Activated T-cell treated with anti-CD3 and anti-CD28 coated beads, Interleukin-2, amount 50 U/mL, for 24 hours (primary cell): Measurements from ENCODE around the gene PYROXD2.

ENCODE experiments used
- DNase-seq: peaks from one replicate; pipeline ENCODE4 v3.0.0-alpha.2; 2020
- H3K27ac Mint-ChIP-seq: 2 replicates; pipeline ENCODE4 v1.8.0; 2020; ENCODE audit warnings: mild to moderate bottlenecking, mixed read lengths
- H3K27me3 Mint-ChIP-seq: 2 replicates; pipeline ENCODE4 v1.8.0; 2020; ENCODE audit warnings: mixed read lengths
- H3K36me3 Mint-ChIP-seq: 2 replicates; pipeline ENCODE4 v1.8.0; 2020; ENCODE audit warnings: low read depth, mixed read lengths
- H3K4me1 Mint-ChIP-seq: 2 replicates; pipeline ENCODE4 v1.8.0; 2020; ENCODE audit warnings: low read depth, mixed read lengths
- H3K4me3 Mint-ChIP-seq: 2 replicates; pipeline ENCODE4 v1.8.0; 2020; ENCODE audit warnings: mild to moderate bottlenecking, moderate library complexity, mixed read lengths
- H3K9me3 Mint-ChIP-seq: 2 replicates; pipeline ENCODE4 v1.8.0; 2020; ENCODE audit warnings: mixed read lengths

PYROXD2 gene

GRCh38 chr10:98378722-98379121 is 36.3 kb downstream of the PYROXD2 start:
- H3K36me3 Mint-ChIP-seq = peaks cover 6% of the 10 kb centered on the region
- no peak overlapping the region for H3K27ac Mint-ChIP-seq
- peaks cover 4% of the 10 kb centered on the region for H3K9me3 Mint-ChIP-seq
- no peak overlapping the region for H3K4me3 Mint-ChIP-seq
- H3K27me3 Mint-ChIP-seq = peaks cover 6% of the 10 kb centered on the region
- no peaks in the 10 kb centered on the region for H3K4me1 Mint-ChIP-seq
- no peak for DNase-seq

- Mint-ChIP-seq H3K4me1 (no peaks in the 10 kb centered on the region), H3K36me3 (no peaks in the 10 kb centered on the region), H3K4me3 (no peak overlapping the region), H3K27me3 (peaks cover 6% of the 10 kb centered on the region), H3K27ac (no peak overlapping the region), H3K9me3 (peaks cover 4% of the 10 kb centered on the region)
- DNase-seq = no peak
Observed at GRCh38 chr10:98377536-98377935, 37.4 kb downstream of the PYROXD2 start.

GRCh38 chr10:98377001-98377400 is 38.0 kb downstream of the PYROXD2 start:
- Mint-ChIP-seq H3K27me3 (peaks cover 6% of the 10 kb centered on the region), H3K4me3 (no peak overlapping the region), H3K36me3 (no peaks in the 10 kb centered on the region), H3K4me1 (no peaks in the 10 kb centered on the region), H3K27ac (no peak overlapping the region), H3K9me3 (peaks cover 4% of the 10 kb centered on the region)
- DNase-seq = no peak

- no peak overlapping the region for H3K4me3 Mint-ChIP-seq
- H3K9me3 Mint-ChIP-seq = peaks cover 4% of the 10 kb centered on the region
- H3K36me3 Mint-ChIP-seq = no peaks in the 10 kb centered on the region
- no peak for DNase-seq
- peaks cover 6% of the 10 kb centered on the region for H3K27me3 Mint-ChIP-seq
- no peaks in the 10 kb centered on the region for H3K4me1 Mint-ChIP-seq
- no peak overlapping the region for H3K27ac Mint-ChIP-seq
Observed at GRCh38 chr10:98376485-98376884, 38.5 kb downstream of the PYROXD2 start.

GRCh38 chr10:98374217-98374985 is 40.6 kb downstream of the PYROXD2 start:
- no peak overlapping the region for H3K27ac Mint-ChIP-seq
- peaks cover 6% of the 10 kb centered on the region for H3K27me3 Mint-ChIP-seq
- no peaks in the 10 kb centered on the region for H3K4me1 Mint-ChIP-seq
- DNase-seq = no peak
- H3K9me3 Mint-ChIP-seq = peaks cover 4% of the 10 kb centered on the region
- H3K4me3 Mint-ChIP-seq = no peak overlapping the region
- no peaks in the 10 kb centered on the region for H3K36me3 Mint-ChIP-seq

- H3K9me3 Mint-ChIP-seq = peaks cover 4% of the 10 kb centered on the region
- H3K27ac Mint-ChIP-seq = no peak overlapping the region
- no peak overlapping the region for H3K4me3 Mint-ChIP-seq
- DNase-seq = no peak
- H3K4me1 Mint-ChIP-seq = no peaks in the 10 kb centered on the region
- H3K27me3 Mint-ChIP-seq = peaks cover 6% of the 10 kb centered on the region
- H3K36me3 Mint-ChIP-seq = no peaks in the 10 kb centered on the region
Observed at GRCh38 chr10:98373260-98374040, 41.5 kb downstream of the PYROXD2 start.

- DNase-seq = no peak
- peaks cover 6% of the 10 kb centered on the region for H3K27me3 Mint-ChIP-seq
- H3K36me3 Mint-ChIP-seq = no peaks in the 10 kb centered on the region
- H3K4me1 Mint-ChIP-seq = no peaks in the 10 kb centered on the region
- no peak overlapping the region for H3K4me3 Mint-ChIP-seq
- H3K27ac Mint-ChIP-seq = no peak overlapping the region
- no peaks in the 10 kb centered on the region for H3K9me3 Mint-ChIP-seq
Observed at GRCh38 chr10:98370831-98371820, 43.9 kb downstream of the PYROXD2 start.

GRCh38 chr10:98369801-98370200 is 45.2 kb downstream of the PYROXD2 start:
- H3K27ac Mint-ChIP-seq = no peak overlapping the region
- no peaks in the 10 kb centered on the region for H3K4me1 Mint-ChIP-seq
- DNase-seq = no peak
- peaks cover 6% of the 10 kb centered on the region for H3K27me3 Mint-ChIP-seq
- no peaks in the 10 kb centered on the region for H3K36me3 Mint-ChIP-seq
- no peak overlapping the region for H3K4me3 Mint-ChIP-seq
- no peaks in the 10 kb centered on the region for H3K9me3 Mint-ChIP-seq

GRCh38 chr10:98368644-98369043 is 46.3 kb downstream of the PYROXD2 start:
- H3K27ac Mint-ChIP-seq = no peak overlapping the region
- H3K27me3 Mint-ChIP-seq = no peaks in the 10 kb centered on the region
- H3K36me3 Mint-ChIP-seq = no peaks in the 10 kb centered on the region
- H3K9me3 Mint-ChIP-seq = no peaks in the 10 kb centered on the region
- H3K4me3 Mint-ChIP-seq = no peak overlapping the region
- no peaks in the 10 kb centered on the region for H3K4me1 Mint-ChIP-seq
- DNase-seq = no peak

- H3K9me3 Mint-ChIP-seq = no peaks in the 10 kb centered on the region
- no peak overlapping the region for H3K4me3 Mint-ChIP-seq
- no peak for DNase-seq
- H3K27me3 Mint-ChIP-seq = no peaks in the 10 kb centered on the region
- no peak overlapping the region for H3K27ac Mint-ChIP-seq
- no peaks in the 10 kb centered on the region for H3K36me3 Mint-ChIP-seq
- no peaks in the 10 kb centered on the region for H3K4me1 Mint-ChIP-seq
Observed at GRCh38 chr10:98367604-98368451, 47.2 kb downstream of the PYROXD2 start.

GRCh38 chr10:98366062-98366530 is 48.9 kb downstream of the PYROXD2 start:
- H3K27ac Mint-ChIP-seq = no peak overlapping the region
- no peaks in the 10 kb centered on the region for H3K9me3 Mint-ChIP-seq
- DNase-seq = no peak
- H3K4me1 Mint-ChIP-seq = peaks cover 5% of the 10 kb centered on the region
- H3K36me3 Mint-ChIP-seq = no peaks in the 10 kb centered on the region
- no peaks in the 10 kb centered on the region for H3K27me3 Mint-ChIP-seq
- no peak overlapping the region for H3K4me3 Mint-ChIP-seq

GRCh38 chr10:98365406-98366061 is 49.4 kb downstream of the PYROXD2 start:
- Mint-ChIP-seq H3K27ac (no peak overlapping the region), H3K4me1 (peaks cover 8% of the 10 kb centered on the region), H3K36me3 (no peaks in the 10 kb centered on the region), H3K9me3 (no peaks in the 10 kb centered on the region), H3K4me3 (no peak overlapping the region), H3K27me3 (no peaks in the 10 kb centered on the region)
- no peak for DNase-seq

GRCh38 chr10:98364432-98365102 is 50.4 kb downstream of the PYROXD2 start:
- Mint-ChIP-seq H3K4me1 (peaks cover 8% of the 10 kb centered on the region), H3K36me3 (no peaks in the 10 kb centered on the region), H3K27ac (no peak overlapping the region), H3K9me3 (no peaks in the 10 kb centered on the region), H3K4me3 (no peak overlapping the region), H3K27me3 (peaks cover 4% of the 10 kb centered on the region)
- no peak for DNase-seq
